Measurements from ENCODE around the gene MICAL2. TPM values are rescaled to one million over a fixed set of nuclear protein-coding genes. Genes with fewer than 3 reads are reported as not detected.

Gene MICAL2
- total RNA-seq, 1 experiment from 2014 or later, result 62.9 TPM

DNA sequence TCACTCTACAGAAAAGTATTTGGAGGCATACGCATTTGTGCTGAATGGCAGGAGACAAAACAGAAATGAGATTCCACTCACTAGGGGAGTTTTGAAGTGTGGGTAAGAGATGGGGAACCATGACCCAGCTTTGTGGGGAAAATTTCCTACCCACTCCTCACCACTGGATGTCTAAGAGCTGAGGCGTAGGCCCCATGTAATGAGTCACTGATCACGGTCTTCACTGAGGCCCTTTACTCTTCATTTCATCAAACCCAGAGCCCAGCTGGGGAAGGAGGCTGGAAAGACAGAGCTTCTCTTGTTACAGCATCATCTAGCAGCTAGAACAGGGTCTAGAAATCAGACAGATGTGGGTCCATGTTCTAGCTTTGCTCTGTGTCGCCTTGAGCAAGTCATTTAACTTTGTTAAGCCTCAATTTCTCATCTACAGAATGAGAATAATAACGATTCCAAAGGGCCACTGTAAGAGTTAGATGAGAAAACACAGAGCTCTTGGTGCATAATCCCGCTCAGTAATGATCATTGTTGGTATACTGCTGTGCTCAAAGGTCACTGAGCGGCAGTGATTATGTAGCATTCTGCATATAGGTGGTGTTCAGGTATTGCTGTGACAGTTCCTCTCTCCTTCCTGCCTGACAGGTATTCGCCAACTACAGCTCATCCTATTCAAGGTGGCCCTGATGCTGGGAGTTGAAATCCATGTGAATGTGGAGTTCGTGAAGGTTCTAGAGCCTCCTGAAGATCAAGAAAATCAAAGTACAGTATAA, 97.2 kb downstream of the MICAL2 start:
- ChIA-PET CTCF (no interaction called here), POLR2A (ENCODE audit: unreplicated experiment) (interaction anchor here (0.6 kb wide), 2 partner anchors 31 to 1053 kb away, joined by 3 read pairs; no protein-coding TSS in a partner anchor)
- no peak overlapping the region for H3K27ac ChIP-seq (ENCODE audit: low read length)
- H3K4me2 ChIP-seq (ENCODE audit: low read length), result no peak overlapping the region
- H3K4me3 ChIP-seq (ENCODE audit: low read length), result no peak overlapping the region
- H3K9me2 ChIP-seq (replicated peaks; ENCODE audit: low read length), result no peaks in the 10 kb centered on the region
- peaks cover 41% of the 10 kb centered on the region for H3K36me3 ChIP-seq (ENCODE audit: low read depth, low read length)
- peak; percentile 56 for DNase-seq
- ATAC-seq, result no peak; the same call in none of the 2 replicates
- TF ChIP-seq EZH2 (IDR thresholded peaks at IDR 0.05; ENCODE audit: low read length, unreplicated experiment), result no peak
- TF ChIP-seq, protein P1, sequence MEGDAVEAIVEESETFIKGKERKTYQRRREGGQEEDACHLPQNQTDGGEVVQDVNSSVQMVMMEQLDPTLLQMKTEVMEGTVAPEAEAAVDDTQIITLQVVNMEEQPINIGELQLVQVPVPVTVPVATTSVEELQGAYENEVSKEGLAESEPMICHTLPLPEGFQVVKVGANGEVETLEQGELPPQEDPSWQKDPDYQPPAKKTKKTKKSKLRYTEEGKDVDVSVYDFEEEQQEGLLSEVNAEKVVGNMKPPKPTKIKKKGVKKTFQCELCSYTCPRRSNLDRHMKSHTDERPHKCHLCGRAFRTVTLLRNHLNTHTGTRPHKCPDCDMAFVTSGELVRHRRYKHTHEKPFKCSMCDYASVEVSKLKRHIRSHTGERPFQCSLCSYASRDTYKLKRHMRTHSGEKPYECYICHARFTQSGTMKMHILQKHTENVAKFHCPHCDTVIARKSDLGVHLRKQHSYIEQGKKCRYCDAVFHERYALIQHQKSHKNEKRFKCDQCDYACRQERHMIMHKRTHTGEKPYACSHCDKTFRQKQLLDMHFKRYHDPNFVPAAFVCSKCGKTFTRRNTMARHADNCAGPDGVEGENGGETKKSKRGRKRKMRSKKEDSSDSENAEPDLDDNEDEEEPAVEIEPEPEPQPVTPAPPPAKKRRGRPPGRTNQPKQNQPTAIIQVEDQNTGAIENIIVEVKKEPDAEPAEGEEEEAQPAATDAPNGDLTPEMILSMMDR (conservative IDR thresholded peaks at IDR 0.05; ENCODE audit: low read depth, low read length), result no peak
- TF ChIP-seq EZH2phosphoT487 (IDR thresholded peaks at IDR 0.05; ENCODE audit: borderline replicate concordance, low read length), result no peak
- H2AFZ ChIP-seq (ENCODE audit: low read length), result no peak overlapping the region
- peaks cover 15% of the 10 kb centered on the region for H3K4me1 ChIP-seq (ENCODE audit: insufficient read depth, low read length)
- no peaks in the 10 kb centered on the region for H3K79me2 ChIP-seq (ENCODE audit: low read length)
- intact Hi-C loops (cut with micrococcal nuclease), result no loop called here
- no peak overlapping the region for H3K9ac ChIP-seq (ENCODE audit: low read length)
- BruUV-seq (replicated peaks), result no TSS peak
- H3F3A ChIP-seq (ENCODE audit: low read length, unreplicated experiment), result no peaks in the 10 kb centered on the region
- no peaks in the 10 kb centered on the region for H3K9me3 ChIP-seq (ENCODE audit: low read length)
- H4K20me1 ChIP-seq (ENCODE audit: low read length), result no peaks in the 10 kb centered on the region
- H3K27me3 ChIP-seq (ENCODE audit: low read length), result no peaks in the 10 kb centered on the region

DNA sequence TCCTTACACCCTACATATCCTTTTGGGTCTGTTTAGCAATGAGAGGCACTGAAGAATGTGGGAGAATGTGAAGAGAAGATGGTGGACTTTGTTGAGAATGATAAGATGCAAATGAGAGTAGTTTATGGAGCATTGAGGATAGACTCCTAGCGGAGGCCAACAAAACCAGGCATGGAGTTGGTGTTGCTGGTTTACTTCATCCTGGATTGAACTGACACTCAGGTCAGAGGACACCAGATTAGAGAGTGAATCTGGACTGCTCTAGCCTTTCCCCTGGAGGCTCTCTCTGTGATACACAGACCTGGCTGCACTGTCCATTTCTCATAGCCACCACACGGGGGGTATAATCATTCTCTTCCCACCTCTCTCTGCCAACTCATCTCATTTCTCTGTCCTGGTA, 98.7 kb downstream of the MICAL2 start:
- Histone ChIP-seq H3K4me3 (ENCODE audit: low read length) (no peak overlapping the region), H3K36me3 (ENCODE audit: low read depth, low read length) (peaks cover 46% of the 10 kb centered on the region), H3K9ac (ENCODE audit: low read length) (no peak overlapping the region), H3K27me3 (ENCODE audit: low read length) (no peaks in the 10 kb centered on the region), H3K4me1 (ENCODE audit: insufficient read depth, low read length) (peaks cover 30% of the 10 kb centered on the region), H3K27ac (ENCODE audit: low read length) (no peak overlapping the region), H3K4me2 (ENCODE audit: low read length) (no peak overlapping the region), H3K79me2 (ENCODE audit: low read length) (no peaks in the 10 kb centered on the region), H3F3A (ENCODE audit: low read length, unreplicated experiment) (no peaks in the 10 kb centered on the region), H2AFZ (ENCODE audit: low read length) (no peak overlapping the region), H4K20me1 (ENCODE audit: low read length) (no peaks in the 10 kb centered on the region), H3K9me3 (ENCODE audit: low read length) (no peaks in the 10 kb centered on the region), H3K9me2 (replicated peaks; ENCODE audit: low read length) (no peaks in the 10 kb centered on the region)
- DNase-seq (no peak), ATAC-seq (no peak)
- TF ChIP-seq, protein P1 (conservative IDR thresholded peaks at IDR 0.05; ENCODE audit: low read depth, low read length), result no peak
- TF ChIP-seq EZH2phosphoT487 (IDR thresholded peaks at IDR 0.05; ENCODE audit: borderline replicate concordance, low read length), result no peak
- TF ChIP-seq EZH2 (IDR thresholded peaks at IDR 0.05; ENCODE audit: low read length, unreplicated experiment), result no peak
- intact Hi-C loops (cut with micrococcal nuclease), result no loop called here
- CTCF ChIA-PET, result no interaction called here
- POLR2A ChIA-PET (ENCODE audit: unreplicated experiment), result no interaction called here
- BruUV-seq (replicated peaks), result no TSS peak

DNA sequence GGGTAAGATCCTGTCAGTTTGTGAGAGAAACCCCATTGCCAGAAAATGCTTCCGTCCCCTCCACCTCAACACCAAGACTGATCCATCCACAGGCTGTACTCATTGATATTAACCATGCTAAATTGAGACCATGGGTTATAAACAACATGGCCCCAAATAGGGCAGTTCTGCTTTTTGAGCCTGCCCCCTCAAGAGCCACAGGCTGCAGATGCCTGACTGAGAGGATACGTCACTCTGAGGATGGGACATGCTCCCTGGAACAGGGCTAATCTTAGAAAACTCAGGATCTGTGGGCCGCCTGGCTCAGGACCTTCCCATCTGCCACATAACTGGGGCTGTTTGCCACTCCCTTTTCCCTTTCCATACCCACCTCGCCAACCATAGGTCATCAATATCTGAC, 99.8 kb downstream of the MICAL2 start:
- Histone ChIP-seq H3K36me3 (ENCODE audit: low read depth, low read length) (peaks cover 49% of the 10 kb centered on the region), H3K4me2 (ENCODE audit: low read length) (no peak overlapping the region), H3K9me2 (replicated peaks; ENCODE audit: low read length) (no peaks in the 10 kb centered on the region), H3K4me3 (ENCODE audit: low read length) (no peak overlapping the region), H3F3A (ENCODE audit: low read length, unreplicated experiment) (no peaks in the 10 kb centered on the region), H4K20me1 (ENCODE audit: low read length) (no peaks in the 10 kb centered on the region), H3K27ac (ENCODE audit: low read length) (no peak overlapping the region), H2AFZ (ENCODE audit: low read length) (no peak overlapping the region), H3K27me3 (ENCODE audit: low read length) (no peaks in the 10 kb centered on the region), H3K79me2 (ENCODE audit: low read length) (no peaks in the 10 kb centered on the region), H3K9me3 (ENCODE audit: low read length) (no peaks in the 10 kb centered on the region), H3K9ac (ENCODE audit: low read length) (no peak overlapping the region), H3K4me1 (ENCODE audit: insufficient read depth, low read length) (peaks cover 33% of the 10 kb centered on the region)
- intact Hi-C loops (cut with micrococcal nuclease), result no loop called here
- DNase-seq, result no peak
- TF ChIP-seq, protein P1 (conservative IDR thresholded peaks at IDR 0.05; ENCODE audit: low read depth, low read length), result no peak
- no peak for TF ChIP-seq EZH2 (IDR thresholded peaks at IDR 0.05; ENCODE audit: low read length, unreplicated experiment)
- no peak for TF ChIP-seq EZH2phosphoT487 (IDR thresholded peaks at IDR 0.05; ENCODE audit: borderline replicate concordance, low read length)
- POLR2A ChIA-PET (ENCODE audit: unreplicated experiment), result no interaction called here
- no peak for ATAC-seq
- BruUV-seq (replicated peaks), result no TSS peak
- CTCF ChIA-PET, result no interaction called here

All from PC-3 (cell line).